ENCODE measurements around the gene PPP2R2C.

- TF ChIP-seq CTCF (IDR thresholded peaks at IDR 0.05) (no peak), POLR2A (IDR thresholded peaks at IDR 0.05) (no peak)
Observed at GRCh38 chr4:6446538-6447451, 25.6 kb downstream of the PPP2R2C start.

Measured in body of pancreas (tissue), 4 donors.